GDM1 (cell line): ENCODE data around the gene CGNL1.

Experiments
- DNase-seq: peaks from one replicate; lab custom pipeline; 2025; lab: John Stamatoyannopoulos, UW

CGNL1 gene

GRCh38 chr15:57551715-57552677, 175.7 kb downstream of the CGNL1 start:
- DNase-seq: no peak

DNA sequence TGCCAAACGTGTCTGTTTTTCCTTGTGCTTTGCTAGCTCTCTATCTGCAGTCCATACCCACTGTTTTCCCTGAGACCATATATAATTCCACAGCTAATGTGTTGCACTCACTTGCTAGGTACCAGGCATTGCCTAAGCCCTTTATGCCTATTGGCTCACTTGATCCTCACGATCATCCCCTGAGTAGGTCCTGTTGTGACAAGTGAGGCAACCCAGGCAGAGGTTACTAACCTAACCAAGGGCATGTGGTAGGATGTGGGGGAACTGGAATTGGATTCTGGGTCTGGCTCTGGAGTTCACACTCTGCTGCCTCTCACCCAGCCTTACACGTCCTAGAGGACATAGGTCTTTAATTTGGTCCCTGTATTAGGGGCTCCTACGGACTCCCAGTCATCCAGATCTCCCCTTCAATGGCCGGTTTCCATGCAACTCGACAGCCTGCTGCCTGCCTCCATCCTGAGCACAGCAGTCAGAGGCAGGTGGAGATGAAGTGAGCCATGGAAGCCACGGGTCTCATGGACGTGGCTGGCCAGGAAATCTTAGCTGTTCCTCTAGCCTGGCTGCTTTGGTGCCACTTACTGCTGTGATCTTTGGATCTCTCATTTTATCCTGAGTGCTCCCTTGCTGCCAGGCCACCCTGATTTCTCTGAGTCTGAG, 176.5 kb downstream of the CGNL1 start:
- DNase-seq: no peak

DNA sequence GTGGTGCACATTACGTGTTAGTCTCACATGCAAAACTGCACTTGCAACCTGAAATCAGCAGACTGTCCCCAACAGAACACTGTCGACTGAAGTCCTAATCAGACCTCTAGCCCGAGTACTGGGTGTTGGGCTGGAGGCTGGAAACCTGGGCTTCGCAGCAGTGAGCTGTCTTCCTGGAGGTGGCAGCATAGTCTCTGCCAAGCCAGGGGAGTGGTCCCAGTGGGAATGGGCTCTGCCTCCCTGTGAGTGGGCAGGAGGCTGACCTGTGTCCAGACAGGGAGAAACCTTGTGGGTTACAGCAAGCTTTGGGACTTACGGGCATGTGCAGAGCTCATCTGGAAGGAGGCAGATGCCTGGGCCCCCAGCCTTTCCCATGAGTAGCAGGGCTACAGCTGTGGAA, 177.2 kb downstream of the CGNL1 start:
- no peak for DNase-seq

GRCh38 chr15:57554063-57554811, 177.9 kb downstream of the CGNL1 start:
- DNase-seq: no peak

- DNase-seq: no peak
These were observed 178.5 kb downstream of the CGNL1 start for GRCh38 chr15:57554812-57555179.

DNA sequence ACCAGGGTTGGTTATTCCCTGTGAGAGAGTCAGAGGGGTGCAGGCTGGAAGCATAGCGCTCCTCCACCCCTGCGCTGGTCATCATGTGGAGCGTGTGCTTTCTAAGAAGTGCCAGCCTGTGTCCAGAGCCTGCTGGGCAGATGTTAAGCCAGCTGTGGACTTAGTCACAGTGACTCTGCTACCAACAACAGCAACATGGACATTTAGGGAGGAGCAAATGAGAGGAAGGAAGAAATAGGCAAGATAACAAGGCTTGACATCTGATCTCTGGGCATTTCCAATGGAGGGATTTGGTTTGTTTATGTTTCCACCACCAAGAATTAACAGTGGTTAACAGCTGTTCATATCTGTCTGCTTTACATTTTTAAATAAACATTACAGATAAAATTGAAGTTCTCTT, 179.0 kb downstream of the CGNL1 start:
- DNase-seq: no peak

GRCh38 chr15:57556040-57556439, 179.7 kb downstream of the CGNL1 start:
- DNase-seq: no peak

- DNase-seq: no peak
These were observed 181.0 kb downstream of the CGNL1 start for GRCh38 chr15:57557267-57557666.

- DNase-seq: no peak
These were observed 181.5 kb downstream of the CGNL1 start for GRCh38 chr15:57557810-57558209.

GRCh38 chr15:57559875-57560274, 183.6 kb downstream of the CGNL1 start:
- no peak for DNase-seq

GRCh38 chr15:57561041-57561711, 184.9 kb downstream of the CGNL1 start:
- peak; percentile 17 for DNase-seq

DNA sequence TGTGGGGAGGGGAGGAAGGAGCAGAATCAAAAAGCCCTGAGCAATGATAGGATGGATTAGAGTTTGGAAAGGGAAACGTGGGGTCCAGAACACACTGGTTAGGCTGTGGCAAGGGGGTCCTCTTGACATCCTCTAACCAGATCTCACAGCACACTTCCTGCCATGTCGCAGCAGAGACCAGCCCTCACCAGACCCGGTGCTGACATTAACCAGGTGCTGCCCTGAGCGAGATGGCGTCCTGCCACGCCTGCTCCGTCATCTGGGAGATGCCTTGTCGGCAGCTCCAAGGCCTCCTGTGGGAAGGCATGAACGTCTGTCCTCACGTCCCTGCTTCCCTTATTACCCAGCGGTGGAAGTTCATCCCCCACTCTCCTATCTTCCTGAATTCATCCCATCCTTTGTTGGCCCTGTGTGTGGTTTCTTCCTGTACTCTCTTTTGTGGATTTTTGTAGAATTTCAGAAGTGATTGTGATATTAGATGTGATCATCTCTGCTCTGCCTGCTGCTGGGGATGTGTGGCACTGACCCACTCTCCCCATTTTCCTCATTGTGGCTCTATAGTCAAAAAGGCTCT, 186.0 kb downstream of the CGNL1 start:
- DNase-seq: no peak

- no peak for DNase-seq
These were observed 187.1 kb downstream of the CGNL1 start for GRCh38 chr15:57563416-57563815.

- no peak for DNase-seq
These were observed 189.0 kb downstream of the CGNL1 start for GRCh38 chr15:57565311-57565710.

DNA sequence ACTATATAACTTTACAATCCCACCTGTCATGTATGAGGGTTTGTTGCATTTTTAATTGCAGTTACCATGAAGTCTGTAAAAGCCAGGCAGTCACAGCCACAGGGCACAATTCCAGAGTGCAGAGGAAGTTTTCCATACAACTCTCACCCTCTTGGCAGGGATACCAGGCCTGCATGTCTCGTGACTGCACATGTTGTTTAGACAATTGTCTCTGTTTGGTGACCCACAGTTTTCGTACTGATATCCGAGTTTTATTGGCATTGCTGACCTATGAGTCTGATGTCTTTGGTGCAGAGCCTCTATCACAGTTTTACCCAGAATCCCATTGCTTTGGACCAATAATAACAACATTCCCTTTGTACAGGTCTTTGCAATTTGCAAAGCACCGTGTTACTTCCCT, 190.5 kb downstream of the CGNL1 start:
- DNase-seq: no peak

DNA sequence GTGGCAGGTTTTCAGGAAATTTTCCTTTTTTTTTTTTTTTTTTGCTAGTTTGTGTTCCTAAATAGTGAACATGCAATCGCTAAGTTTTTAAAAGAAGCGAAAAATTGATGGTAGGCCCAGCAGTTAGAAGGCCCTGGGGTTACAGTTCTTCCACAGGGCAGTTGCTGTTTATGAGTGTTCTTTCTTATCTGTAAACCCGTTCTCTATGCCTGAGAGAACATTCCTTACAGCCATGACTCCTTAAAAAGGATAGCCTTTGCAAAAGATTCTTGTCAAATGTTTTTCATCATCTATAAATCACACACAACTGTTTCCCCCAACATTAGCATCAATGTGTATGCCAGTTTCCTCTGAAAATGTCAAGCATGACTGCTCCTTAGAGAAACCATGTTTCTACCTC, 191.6 kb downstream of the CGNL1 start:
- DNase-seq: no peak

DNA sequence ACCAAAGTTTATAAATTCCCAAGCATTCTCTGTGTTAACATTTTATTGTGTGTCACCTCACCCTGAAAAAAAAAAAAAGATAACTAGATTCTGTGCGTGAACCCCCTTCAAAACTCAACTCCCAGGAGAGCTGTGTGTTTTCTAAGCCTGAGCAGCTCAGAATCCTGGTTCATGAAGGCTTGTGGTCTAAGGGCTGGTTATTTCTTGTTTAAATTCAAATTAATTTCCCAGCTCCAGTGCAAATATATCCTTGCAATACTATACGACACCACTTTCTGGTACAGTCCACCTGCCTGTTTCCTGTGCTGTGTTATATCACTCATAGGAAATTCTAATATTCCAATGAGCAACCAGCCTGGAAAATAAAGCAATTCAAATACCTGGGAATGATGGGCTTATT, 192.0 kb downstream of the CGNL1 start:
- DNase-seq: no peak

DNA sequence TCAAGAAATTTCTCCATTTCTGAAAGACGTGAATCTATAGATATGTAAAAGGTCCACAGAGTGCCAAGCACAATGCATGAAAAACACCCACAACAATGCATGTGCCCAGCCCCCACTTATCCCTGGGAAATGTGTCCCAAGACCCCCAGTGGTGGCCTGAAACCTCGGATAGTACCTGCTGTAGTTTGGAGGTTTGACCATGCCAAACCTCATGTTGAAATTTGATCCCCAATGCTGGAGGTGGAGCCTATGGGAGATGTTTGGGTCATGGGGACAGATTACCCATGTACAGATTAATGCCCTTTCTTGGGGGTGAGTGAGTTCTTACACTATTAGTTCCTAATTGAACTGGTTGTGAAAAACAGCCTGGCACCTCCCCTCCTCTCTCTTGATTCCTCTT, 194.0 kb downstream of the CGNL1 start:
- no peak for DNase-seq

DNA sequence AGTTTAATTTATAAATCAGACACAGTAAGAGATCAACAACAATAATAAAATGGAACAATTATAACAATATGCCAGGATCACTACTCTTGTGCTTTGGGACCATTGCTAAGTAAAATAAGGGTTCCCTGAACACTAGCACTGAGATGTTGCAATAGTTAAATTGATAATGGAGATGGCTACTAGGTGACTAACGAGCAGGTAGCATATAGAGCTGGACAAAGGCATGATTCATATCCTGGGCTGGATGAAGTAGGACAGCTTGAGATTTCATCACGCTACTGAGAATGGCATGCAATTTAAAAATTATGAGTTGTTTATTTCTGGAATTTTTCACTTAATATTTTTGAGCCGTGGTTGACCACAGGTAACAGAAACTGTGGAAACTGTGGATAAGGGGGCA, 194.7 kb downstream of the CGNL1 start:
- no peak for DNase-seq

DNA sequence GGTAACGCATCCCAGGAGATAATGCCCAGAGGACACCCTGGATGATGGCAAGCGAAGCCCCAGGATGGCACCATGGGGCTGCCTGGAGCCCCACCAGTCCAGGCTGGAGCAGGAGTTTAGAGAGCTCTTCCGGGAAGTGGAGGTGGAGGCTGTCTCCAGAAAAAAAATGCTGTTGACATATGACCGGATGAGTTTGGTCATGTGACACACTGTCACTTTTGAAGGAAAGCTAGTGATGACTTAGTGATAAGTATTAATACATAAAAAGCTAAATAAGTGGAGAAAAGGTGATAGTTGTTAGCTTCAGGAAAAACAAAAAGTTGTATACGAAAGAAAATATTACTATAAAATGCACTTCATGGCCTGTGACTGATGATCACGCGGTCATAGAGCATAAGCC, 195.4 kb downstream of the CGNL1 start:
- DNase-seq: no peak

DNA sequence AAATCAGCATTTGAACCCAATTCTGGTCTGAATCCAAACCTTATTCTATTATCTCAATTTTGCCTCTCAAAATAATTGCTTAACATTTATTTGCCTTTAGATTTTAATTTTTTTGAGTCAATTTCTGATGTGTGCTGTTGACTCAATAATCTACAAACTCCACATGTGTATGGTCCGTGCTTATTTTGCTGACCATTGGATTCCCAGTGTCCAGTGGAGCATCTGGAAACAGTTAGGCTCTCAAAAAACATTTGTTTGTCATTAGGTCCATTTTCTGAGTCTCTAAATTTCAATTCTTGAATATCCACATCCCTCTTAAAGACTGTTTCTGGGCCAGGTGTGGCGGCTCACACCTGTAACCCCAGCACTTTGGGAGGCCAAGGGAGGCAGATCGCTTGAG, 196.2 kb downstream of the CGNL1 start:
- no peak for DNase-seq

GRCh38 chr15:57573151-57573550, 196.8 kb downstream of the CGNL1 start:
- DNase-seq: no peak
